Islet precursor cell (in vitro differentiated cells): ENCODE data around the gene MICAL2.
A peak's percentile ranks its signal among the peaks of the same experiment; 100 is the strongest.

Source experiments
- DNase-seq: peaks from one replicate; pipeline ENCODE4 v3.0.0-alpha.2; 2018

Gene MICAL2

GRCh38 chr11:12159351-12160099 is 49.1 kb downstream of the MICAL2 start:
- DNase-seq = peak; percentile 75

GRCh38 chr11:12160231-12160630 is 49.8 kb downstream of the MICAL2 start:
- no peak for DNase-seq

GRCh38 chr11:12160680-12161079 is 50.3 kb downstream of the MICAL2 start:
- peak; percentile 77 for DNase-seq

- peak; percentile 41 for DNase-seq
These were observed 50.7 kb downstream of the MICAL2 start for GRCh38 chr11:12161137-12161536.

- peak; percentile 11 for DNase-seq
These were observed 51.4 kb downstream of the MICAL2 start for GRCh38 chr11:12161603-12162350.

GRCh38 chr11:12162652-12163051 is 52.3 kb downstream of the MICAL2 start:
- DNase-seq = no peak

GRCh38 chr11:12163181-12163941 is 53.0 kb downstream of the MICAL2 start:
- peak; percentile 98 for DNase-seq

- peak; percentile 97 for DNase-seq
These were observed 53.9 kb downstream of the MICAL2 start for GRCh38 chr11:12164061-12165014.

GRCh38 chr11:12165237-12165875 is 55.0 kb downstream of the MICAL2 start:
- DNase-seq = peak; percentile 51

- DNase-seq = no peak
These were observed 56.1 kb downstream of the MICAL2 start for GRCh38 chr11:12166299-12167060.

- peak; percentile 92 for DNase-seq
These were observed 56.9 kb downstream of the MICAL2 start for GRCh38 chr11:12167061-12168000.

- DNase-seq = no peak
These were observed 57.7 kb downstream of the MICAL2 start for GRCh38 chr11:12168114-12168513.

- no peak for DNase-seq
These were observed 59.4 kb downstream of the MICAL2 start for GRCh38 chr11:12169822-12170221.

GRCh38 chr11:12170501-12170900 is 60.1 kb downstream of the MICAL2 start:
- no peak for DNase-seq

- DNase-seq = no peak
These were observed 60.6 kb downstream of the MICAL2 start for GRCh38 chr11:12170984-12171383.

- DNase-seq = no peak
These were observed 61.5 kb downstream of the MICAL2 start for GRCh38 chr11:12171921-12172320.

GRCh38 chr11:12172493-12173013 is 62.2 kb downstream of the MICAL2 start:
- no peak for DNase-seq

GRCh38 chr11:12173111-12173510 is 62.7 kb downstream of the MICAL2 start:
- DNase-seq = no peak

- no peak for DNase-seq
These were observed 63.7 kb downstream of the MICAL2 start for GRCh38 chr11:12174128-12174476.
